CD4-positive, alpha-beta T cell treated with Interleukin-10 for 1 hour (primary cell): ENCODE results near the gene CST5.
"Not testable (repeated sequence)": the region's sequence is repeated elsewhere in the genome, so short reads cannot be mapped to it uniquely, and the experiment has no call there.

Source experiments
- DNase-seq: peaks from one replicate; pipeline ENCODE4 v3.0.0-alpha.2; 2020

Gene CST5

DNA sequence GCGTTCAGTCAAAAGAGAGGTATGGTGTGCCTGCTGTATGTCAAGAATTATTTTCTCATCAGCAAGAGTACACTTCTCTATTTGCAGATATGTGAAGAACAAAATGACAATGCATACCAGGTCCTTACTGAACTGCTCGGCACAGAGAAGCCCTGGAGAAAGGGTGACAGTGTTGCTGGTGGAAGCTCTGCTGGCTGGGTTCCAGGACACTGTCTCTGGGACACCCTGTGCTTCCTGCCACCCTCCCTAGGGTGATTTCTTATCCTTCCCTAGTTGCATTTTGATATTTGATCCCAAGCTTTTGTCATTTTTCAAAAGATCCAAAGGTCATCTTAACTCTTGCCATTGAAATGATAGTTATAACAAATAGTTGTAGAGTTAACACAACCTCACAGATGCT is 8.3 kb upstream of the CST5 start:
- no peak for DNase-seq

DNA sequence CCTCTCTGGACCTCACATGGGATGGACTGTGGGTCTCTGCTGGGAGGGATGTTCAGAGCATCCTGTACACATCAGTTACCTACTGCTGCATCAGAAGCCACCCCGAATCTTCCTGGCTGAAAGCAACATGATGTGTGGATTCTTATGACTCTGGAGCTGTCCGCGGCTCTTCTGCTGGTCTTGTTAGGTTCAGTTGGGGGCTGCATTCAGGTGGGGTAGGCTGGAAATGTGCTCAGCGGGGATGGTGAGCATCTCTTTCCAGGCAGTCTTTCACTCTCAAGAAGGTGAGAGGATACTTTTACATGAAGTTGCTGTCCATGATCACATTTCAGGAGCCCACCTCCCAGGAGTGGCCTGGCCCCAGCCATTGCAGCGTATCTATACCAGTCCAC is 5.2 kb upstream of the CST5 start:
- no peak for DNase-seq

DNA sequence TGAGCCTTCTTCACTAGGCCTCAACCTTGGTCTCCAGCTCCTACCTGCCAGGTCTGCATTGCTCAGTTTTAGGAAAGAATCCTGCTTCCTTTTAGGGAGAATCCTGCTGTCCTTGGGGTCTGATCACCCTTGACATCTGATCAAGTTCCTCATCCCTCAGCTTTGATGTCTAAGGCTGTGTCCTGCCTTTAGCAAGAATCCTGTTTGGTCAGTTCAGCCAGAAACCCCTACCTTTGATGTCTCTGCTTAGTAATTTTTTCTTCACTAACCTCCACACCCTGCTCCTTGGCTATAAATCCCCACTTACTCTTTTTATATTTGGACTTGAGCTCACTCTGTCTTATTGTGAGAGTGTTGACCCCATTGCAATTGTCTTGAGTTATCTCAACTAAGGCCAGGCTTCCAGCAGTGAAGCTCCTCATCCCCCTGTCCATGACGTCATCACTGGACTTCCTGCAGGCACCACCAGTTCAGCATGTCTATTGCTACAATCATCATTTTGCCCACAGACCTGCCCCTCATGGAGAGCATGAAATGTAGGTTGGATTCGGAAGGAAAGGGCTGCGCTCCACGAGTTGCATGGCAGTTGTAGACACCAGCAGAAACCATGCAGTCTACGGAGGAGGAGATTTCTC is 4.7 kb upstream of the CST5 start:
- DNase-seq: no peak

DNA sequence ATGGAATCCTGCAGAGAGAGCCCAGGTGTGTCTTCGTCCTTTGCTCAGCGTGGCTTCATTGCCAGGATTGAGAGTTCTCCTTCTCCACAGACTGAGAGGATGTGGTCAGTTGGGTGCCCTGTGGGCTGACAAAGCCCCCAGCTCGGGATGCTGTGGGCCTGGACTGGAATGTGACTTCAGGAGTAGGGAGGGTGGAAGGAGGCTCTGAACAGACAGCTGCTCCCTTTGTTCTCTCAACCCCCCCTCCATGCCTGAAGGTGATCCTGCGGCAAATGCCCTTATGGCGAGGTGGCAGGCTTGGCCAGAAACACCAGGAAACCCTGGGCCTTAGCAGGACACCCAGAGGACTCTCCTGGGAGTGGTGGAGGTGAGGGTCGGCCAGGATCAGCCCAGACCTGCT is 1.8 kb upstream of the CST5 start:
- DNase-seq: no peak

DNA sequence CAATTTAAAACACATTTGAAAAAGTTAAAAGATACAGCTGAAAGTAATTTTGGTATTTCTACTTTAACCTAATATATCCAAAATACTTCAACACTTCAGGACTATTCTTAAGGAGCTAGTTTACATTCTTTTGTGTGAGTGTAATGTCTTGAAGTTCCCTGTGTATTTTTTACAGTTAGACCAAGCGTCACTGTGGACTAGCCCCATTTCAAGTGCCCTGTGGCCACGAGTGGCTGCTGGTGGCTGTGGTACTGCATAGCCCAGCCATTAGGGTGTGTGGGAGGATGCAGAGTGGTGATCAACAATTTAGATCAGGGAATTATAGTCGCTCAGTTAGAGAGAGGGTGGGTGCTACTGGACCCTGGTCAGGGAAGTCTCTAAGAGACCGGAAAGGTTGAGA is 869 bp upstream of the CST5 start:
- DNase-seq: no peak

DNA sequence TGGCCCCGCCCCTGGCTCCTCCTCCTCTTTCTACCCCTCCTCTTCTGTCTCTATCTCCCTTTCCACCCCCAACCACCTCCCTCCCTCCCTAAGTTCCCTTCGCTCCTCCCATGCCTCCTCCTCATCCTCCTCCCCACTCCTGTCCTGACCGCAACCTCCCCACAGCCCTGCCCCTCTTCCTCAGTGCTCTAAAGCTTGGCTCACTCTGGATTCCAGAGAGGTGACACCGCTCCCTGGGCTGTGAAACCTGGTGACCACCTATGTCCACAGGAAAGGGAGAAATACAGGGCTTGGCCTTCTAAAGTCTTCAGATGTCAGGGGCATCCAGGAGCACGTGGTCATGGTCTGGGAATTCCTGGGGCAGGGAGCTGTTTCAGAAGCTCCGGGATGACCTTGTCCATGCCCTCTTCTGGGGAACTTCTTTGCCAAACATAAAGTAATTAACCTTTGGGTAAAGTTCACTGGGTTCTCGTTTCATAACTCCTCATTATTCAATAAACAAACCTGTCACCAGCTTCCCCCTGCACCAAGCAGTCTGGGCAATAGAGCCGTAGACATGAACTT is 345 bp upstream of the CST5 start:
- no peak for DNase-seq

DNA sequence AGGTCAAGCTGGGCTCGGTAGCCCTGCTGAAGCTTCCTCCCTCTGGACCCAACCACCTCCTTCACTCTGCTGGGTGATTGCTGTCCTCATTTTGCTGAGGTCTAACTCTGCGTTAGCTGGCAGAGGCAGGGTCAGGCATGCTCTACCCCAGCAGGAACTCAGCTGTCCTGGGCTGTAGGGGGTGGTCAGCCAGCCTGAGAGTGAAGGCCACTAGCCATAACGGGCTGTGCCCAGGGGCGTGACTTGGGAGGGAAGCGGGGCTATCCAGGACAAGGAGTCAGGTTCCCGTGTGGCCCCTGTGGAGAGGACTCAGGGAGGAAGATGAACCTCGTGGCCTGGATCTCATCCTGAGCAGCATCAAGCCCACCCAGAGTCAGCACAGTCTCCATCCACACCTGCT is 761 bp downstream of the CST5 start:
- no peak for DNase-seq

DNA sequence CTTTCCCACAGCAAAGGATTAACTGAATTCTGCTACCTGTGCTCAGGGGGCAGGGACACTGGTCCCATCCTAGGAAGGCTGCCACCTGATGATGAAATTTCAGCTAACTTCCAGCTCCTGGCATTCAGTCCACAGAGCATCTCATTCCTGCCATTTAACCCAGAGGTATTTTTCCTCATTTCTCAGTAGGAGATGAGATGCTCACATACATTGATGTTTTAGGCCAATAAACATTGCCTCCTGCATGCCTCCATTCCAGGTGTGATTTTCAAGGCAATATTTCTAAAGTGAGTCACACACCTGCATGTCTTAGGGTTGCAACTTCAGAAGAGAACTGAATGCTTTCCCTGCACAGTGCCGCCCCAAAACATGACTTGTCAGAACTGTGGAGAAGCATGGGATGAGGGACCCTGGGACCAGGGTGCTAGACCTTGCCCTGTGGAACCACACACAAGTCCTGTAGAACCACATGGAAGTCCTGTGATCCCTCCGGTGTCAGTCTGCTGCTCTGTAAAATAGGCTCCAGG is 1.5 kb downstream of the CST5 start:
- not testable (repeated sequence) for DNase-seq

DNA sequence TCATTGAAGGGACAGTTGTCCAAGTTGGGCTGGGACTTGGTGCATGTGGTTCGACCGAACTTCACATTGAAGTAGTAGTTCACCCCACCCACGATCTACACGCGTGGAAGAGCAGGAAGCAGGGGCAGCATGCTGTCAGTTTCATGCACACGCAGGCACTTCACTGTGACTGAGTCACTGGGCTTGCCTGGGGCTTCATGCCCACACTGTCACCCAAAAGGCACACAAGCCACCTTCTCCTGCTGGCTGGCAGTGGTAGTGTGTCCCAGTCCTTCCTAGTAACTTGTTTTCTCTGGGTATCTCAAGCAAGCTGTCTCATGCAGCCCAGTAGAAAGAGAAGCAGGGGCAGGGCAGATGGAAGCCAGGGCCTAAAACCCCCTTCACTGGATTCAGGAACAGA is 2.0 kb downstream of the CST5 start:
- no peak for DNase-seq

DNA sequence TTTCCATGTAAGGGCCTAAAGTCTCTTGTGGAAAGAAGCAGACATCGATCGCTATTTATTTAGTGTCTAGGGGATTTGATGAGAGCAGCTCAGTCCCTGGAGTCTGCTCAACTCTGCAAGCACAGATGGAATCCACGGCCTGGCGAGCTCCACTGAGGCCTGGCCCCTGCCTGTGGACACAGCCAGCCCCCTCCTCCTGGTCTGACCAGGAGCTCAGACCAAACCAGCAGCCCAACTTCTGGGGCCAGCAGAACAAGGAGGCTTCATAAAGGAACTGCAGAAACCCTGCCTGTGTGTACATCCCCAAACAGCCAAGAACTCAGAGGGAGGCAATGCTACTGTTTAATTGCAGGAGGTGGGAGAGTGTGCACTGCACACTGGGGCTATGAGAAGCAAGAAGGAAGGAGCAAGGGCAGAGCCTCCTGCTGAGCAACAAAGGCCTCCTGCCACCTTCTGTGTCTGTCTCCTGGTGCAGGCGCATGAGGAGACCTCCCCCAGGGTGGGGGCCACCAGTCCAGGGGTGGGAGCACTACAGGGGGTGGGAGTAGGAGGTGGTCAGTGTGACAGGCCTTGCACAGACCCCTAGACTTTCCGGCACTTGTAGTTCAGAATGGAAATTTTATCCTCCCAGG is 3.8 kb downstream of the CST5 start:
- DNase-seq: no peak

DNA sequence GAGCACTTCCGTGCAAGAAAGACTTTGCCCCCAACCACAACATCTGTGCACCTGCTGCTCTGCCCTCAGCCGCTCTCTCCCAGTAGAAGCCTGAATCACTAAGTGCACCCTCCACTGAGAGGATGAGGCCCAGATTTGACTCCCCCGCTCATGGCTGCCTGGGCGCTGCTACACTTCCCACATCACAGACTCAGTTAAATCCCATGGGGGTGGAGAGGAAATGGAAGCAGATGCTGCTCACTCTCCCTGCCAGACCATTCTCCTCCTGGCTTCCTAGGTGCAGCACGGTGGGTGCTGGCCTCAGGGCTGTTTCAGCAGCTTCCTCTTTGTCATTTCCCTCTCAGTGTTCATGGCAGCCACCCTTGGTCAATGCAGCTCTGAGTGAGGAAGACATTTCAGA is 4.8 kb downstream of the CST5 start:
- DNase-seq: no peak

DNA sequence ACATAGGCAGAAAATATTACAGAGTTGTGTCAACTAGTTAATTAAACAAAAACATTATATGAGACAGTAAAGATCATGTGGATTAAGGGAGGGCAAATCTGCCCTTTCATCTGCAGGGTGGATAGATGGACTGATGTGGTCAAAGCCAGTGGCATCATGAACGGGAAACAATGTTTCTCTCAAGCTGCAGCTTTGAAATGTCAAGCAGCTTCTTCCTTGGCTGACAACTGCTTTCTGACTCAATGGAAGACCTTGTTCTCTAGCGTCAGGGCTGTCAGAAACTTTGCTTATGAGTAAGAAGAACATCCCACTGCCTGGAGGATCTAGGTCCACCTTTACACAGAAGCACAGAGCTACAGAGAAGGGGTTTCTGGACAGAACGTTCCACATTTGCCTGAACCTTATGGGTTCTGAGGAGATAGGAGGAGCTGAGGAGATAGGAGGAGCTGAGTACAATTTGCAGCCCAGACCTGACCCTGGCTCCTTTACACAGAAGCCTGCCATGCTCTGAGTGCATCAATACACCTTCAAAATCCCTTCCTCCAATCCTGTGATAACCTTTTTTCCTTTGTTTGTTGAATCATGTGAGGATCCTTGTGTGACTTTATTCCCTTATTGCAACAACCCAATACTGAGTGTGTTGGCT is 6.1 kb downstream of the CST5 start:
- no peak for DNase-seq

DNA sequence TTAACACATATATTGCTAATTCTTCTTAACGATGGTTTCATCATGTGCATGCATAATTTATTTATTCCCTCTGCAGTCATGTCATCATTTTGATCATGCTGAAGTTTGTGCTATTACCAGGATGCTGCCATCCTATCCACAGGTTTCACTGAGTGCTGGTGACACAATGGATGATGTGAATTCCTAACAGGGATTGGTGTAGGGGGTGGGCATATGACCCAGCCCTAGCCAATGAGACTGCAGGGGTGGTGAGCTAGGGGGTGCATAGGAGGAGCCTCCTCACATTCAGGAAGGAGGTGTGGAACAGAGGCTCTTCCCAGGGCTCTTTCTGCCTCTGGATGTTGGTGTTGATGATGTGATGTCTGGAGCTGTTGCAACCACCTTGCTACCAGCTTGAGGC is 7.5 kb downstream of the CST5 start:
- no peak for DNase-seq

DNA sequence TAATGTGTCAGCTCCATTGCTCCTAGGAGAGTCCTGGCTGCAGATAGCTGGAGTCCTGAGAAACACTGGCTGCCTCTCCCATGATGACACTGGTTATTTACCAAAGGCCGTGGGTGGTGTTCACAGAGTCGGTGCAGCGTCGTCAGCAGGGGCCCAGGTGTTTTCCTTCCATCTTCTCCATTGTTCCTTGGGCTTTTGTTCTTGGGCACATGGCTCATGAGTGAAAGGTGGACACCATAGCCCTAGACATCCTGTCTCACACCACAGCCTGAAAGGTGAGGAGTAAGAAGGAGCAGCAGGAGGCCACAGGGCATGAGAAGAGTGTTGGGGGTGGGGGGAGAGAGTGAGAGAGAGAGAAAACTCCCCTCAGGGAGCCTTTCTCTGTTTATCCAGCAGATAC is 9.1 kb downstream of the CST5 start:
- no peak for DNase-seq

DNA sequence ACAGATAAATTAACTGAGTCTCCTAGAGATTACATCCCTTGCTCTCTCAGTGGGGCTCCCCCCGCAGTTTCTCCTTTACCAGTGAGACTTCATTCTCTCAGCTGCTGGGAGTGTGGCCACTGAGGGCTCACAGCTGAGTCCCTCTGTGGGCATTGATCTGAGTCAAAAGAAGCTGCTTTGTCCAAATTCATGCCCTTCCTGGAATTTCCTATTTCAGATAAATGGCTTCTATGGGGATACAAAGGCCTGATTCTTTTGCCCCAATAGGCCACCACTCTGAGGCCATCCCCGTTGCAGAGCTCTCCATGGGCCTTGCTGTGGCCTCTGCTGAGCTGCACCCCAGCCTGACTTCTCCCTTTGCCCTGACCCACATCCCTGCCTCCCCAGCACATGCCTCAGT is 10.0 kb downstream of the CST5 start:
- no peak for DNase-seq

DNA sequence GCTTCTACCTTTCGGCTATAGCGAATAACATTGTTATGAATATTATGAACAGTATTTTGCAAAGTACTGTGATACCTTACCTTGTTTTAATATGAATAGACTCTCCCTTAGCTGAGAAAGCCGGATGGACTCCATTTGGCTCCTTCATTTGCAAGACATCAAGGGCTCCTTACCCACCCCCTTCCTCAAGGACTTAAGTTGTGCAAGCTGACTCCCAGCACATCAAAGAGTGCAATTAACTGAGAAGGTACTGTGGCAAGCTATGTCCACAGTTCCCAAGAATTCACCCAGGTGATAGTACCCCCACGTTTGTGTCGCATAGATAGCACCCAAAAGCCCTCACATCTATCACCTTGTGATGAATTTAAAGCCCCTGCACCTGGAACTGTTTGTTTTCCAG is 11.2 kb downstream of the CST5 start:
- no peak for DNase-seq

DNA sequence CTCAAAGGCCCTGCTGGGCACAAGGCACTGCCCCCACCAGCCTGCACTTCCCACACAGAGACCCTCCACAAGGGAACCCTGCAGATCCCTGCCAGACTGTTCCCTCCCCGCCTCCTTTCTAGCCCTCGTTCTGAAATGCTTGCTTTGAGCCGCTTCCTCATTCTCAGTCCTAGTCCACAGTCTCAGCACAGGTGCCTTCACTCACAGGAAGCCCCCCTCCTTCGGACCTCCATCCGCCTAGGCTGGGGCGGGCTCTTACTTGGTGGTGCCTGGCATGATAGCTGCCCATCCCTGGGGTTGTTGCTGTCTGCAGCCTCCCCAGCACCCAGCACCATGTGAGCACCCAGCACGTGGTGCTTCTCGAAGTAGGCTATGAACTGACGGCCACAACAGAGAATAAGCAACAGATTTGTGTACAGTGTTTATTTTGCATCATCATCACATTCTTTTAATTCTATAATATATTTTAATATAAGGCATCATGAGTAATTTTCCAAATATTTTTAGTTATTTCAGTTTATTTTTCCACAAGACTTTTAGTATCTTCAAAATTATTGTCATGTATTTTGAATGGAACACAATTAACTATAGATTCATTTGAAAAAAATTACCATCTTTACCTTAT is 12.3 kb downstream of the CST5 start:
- DNase-seq: no peak

DNA sequence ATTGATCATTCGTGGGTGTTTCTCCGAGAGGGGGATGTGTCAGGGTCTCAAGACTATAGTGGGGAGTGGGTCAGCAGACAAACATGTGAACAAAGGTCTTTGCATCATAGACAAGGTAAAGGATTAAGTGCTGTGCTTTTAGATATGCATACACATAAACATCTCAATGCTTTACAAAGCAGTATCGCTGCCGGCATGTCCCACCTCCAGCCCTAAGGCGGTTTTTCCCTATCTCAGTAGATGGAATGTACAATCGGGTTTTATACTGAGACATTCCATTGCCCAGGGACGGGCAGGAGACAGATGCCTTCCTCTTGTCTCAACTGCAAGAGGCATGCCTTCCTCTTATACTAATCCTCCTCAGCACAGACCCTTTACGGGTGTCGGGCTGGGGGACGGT is 18.8 kb downstream of the CST5 start:
- not testable (repeated sequence) for DNase-seq

DNA sequence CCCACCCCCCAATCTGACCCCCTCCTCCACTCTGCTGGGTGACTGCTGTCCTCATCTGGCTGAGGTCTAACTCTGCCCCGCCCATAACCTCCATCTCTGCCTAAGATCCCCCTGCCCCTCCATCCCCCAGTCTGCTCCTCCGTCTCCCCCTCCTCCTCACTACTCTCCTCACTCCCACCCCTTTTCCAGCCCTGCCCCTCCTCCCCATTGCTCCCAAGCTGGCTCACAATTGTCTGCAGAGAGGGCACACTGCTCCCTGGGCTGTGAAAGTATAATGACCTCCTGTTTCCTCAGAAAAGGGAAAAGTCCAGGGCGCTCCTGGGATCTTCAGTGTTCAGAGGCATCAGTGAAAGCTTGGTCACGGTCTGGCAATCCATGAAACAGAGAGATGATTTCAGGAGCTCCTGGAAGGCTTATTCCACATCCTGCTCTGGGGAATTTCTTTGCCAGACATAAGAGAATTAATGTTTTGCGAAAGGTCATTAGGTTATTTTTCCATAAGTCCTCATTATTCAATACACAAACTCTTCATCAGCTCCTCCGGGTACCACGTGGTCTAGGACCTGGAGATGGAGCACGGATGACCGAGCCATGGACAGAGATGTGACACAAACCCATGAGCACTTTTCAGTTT is 21.5 kb downstream of the CST5 start:
- no peak for DNase-seq

DNA sequence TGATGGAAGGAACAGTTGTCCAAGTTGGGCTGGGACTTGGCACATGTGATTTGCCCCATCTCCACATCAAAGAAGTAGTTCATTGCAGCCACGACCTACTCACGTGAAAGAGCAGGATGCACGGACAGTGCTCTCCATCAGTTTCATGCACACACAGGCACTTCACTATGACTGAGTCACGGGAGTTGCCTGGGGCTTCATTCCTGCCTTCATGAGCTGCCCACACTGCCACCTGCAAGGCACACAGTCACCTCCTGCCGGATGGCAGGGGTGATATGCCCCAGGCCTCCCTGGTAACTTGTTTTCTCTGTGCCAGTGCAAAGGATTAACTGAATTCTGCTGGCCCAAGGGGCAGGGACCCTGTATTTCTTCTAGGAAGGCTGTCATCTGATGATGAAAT is 22.8 kb downstream of the CST5 start:
- DNase-seq: no peak

DNA sequence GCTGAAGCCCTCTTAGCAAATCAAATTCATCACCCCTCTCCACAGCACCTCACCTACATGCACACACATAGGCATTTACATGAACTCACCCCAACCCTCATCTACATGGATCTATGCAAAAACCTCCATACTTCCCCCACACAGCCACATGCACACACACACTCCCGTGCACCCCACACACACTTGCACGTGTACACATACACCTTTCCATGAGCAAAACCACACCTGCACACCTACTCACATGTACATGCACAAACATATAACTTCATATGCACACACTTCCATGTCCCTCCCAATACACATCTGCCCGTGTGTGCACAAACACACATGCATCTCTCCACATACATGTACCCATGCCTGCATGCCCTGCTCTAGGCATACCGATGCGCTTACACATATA is 23.3 kb downstream of the CST5 start:
- DNase-seq: no peak

DNA sequence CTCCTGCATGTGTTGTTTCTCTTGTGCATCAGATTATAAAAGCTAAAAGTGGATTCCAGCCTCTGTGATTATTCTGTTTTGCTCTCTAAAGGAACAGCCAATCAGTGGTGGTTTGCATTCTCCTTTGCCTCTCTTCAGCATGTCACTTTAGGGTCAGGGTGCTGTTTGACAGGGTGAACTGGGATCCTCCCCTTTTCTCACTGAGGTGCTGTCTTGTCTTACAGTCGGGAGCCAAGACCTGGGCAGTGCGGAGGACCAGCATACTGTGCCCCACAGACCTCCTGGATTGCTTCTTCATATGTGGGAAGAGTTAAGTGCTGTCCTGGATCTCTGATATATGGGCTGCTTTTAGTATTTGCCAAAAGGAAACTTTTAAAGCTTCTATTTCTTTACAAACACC is 37.9 kb downstream of the CST5 start:
- DNase-seq: no peak

DNA sequence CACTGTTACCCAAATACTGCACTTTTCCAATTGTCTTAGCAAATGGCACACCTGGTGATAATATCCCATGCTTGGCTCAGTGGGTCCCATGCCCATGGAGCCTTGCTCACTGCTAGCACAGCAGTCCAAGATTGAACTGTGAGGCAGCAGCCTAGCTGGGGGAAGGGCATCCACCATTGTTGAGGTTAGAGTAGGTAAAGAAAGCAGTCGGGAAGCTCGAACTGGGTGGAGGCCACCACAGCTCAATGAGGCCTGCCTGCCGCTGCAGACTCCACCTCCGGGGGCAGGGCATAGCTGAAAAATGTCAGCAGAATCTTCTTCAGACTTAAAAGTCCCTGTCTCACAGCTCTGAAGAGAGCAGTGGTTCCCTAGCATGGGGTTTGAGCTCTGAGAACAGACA is 43.8 kb downstream of the CST5 start:
- no peak for DNase-seq
